Measurements from ENCODE around the gene TMEFF2.

The TMEFF2 gene

GRCh38 chr2:192194866-192195547 is at the start of gene TMEFF2:
Gene TMEFF2, minus strand, starts transcription at chr2:192194933. Its CDS starts 409 bp downstream, at chr2:192194524.
- peak; percentile 80 for DNase-seq (ENCODE audit: low read depth)

GRCh38 chr2:192243488-192243887 is 48.8 kb upstream of the TMEFF2 start:
- DNase-seq (ENCODE audit: low read depth): no peak

- DNase-seq (ENCODE audit: low read depth): no peak
Observed at GRCh38 chr2:192236136-192236535, 41.4 kb upstream of the TMEFF2 start.

- no peak for DNase-seq (ENCODE audit: low read depth)
Observed at GRCh38 chr2:192230889-192231453, 36.2 kb upstream of the TMEFF2 start.

GRCh38 chr2:192228685-192229084 is 34.0 kb upstream of the TMEFF2 start:
- DNase-seq (ENCODE audit: low read depth): no peak

DNA sequence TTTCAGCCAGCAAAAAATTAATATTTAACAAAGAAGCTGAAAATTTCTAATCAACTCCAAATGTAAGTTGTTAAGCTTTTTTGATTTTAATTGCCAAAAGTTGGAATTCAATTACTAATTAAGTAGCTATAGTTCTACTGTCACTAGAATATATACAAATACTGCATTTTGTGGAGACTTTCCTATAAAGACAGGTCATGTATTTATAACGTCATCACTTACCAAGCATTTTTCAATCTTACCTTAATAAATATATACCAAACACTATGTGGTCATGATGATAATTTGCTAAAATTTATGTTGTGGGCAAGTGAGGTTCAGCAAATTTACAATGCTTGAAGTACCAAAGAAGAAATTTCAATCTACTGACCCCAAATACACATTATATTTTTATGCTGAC is 24.2 kb upstream of the TMEFF2 start:
- no peak for DNase-seq (ENCODE audit: low read depth)

GRCh38 chr2:192218377-192218776 is 23.6 kb upstream of the TMEFF2 start:
- DNase-seq (ENCODE audit: low read depth): no peak

GRCh38 chr2:192216336-192216735 is 21.6 kb upstream of the TMEFF2 start:
- no peak for DNase-seq (ENCODE audit: low read depth)

DNA sequence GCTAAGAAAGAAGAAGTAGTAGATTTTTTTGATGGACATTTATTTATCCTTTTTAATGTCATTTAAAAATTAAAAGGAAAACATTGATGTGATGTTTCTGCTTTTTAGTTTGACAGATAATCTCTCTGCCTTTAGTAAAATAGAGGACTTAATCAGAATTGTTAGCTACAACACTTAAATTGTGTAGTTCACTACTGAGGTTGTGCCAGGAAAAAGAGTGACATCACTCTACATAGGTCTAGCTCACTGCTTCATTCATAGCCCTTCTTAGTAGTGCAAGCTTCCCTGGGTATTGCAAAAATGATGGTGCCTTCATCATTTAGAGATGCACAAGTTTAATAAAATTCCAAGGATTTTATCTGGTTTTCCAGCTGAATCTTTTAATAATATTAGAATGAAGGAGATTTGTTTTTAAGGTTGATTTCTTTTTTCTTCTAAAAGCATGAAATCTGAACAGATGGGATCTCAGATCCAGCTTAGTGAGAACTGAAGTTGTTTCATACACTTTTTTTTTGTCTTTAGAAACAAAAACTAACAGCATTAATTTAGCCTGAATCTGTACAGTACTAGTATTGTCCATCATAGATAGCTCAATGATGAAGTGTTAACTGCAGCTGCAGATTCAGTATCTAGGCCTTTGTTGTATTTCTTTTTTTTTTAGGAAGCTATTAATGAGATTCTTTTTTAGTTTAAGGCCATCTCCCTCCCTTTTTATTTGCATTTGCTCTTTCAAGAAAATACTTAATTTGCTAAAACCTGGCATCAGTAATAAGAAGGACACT is 20.6 kb upstream of the TMEFF2 start:
- no peak for DNase-seq (ENCODE audit: low read depth)

DNA sequence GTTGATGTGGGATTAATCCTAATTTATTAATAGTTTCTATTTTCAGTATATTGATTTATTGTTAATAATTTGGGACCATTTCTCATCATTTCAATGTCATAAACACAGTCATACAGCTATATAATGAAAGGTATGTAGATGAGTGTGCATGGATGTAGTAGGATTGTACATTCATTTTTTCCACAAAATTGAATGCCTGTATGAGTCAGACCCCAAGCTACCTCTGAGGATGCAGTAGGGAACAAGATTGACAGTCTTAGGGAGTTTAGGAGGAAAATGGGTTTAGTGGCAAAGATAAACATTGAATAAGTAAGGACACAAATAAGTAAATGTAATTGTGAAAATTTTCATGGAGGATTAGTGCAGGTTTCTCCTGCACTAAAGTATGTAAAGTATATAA is 14.1 kb upstream of the TMEFF2 start:
- no peak for DNase-seq (ENCODE audit: low read depth)

- DNase-seq (ENCODE audit: low read depth): no peak
Observed at GRCh38 chr2:192206399-192206798, 11.7 kb upstream of the TMEFF2 start.

- DNase-seq (ENCODE audit: low read depth): no peak
Observed at GRCh38 chr2:192203876-192204275, 9.1 kb upstream of the TMEFF2 start.

GRCh38 chr2:192202373-192202772 is 7.6 kb upstream of the TMEFF2 start:
- DNase-seq (ENCODE audit: low read depth): no peak

- DNase-seq (ENCODE audit: low read depth): no peak
Observed at GRCh38 chr2:192201116-192201515, 6.4 kb upstream of the TMEFF2 start.

DNA sequence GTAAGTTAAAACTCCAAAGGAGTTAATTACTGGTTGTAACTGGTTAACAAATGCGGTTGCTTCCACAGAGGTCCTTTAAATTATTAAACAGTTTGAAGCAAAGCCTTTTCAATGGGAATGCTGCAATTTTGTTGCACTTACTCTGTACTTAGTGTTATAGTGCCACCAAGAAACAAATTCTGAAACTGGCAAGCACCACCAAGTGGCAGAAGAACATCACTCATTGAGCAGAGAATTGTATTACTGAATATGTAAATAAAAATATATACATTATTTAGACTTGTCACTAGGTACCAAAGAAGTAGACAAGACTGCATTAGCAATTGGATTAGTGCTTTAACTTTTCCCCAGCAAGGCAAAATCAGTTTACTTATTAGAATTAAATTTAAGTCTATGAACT is 2.6 kb upstream of the TMEFF2 start:
- no peak for DNase-seq (ENCODE audit: low read depth)

DNA sequence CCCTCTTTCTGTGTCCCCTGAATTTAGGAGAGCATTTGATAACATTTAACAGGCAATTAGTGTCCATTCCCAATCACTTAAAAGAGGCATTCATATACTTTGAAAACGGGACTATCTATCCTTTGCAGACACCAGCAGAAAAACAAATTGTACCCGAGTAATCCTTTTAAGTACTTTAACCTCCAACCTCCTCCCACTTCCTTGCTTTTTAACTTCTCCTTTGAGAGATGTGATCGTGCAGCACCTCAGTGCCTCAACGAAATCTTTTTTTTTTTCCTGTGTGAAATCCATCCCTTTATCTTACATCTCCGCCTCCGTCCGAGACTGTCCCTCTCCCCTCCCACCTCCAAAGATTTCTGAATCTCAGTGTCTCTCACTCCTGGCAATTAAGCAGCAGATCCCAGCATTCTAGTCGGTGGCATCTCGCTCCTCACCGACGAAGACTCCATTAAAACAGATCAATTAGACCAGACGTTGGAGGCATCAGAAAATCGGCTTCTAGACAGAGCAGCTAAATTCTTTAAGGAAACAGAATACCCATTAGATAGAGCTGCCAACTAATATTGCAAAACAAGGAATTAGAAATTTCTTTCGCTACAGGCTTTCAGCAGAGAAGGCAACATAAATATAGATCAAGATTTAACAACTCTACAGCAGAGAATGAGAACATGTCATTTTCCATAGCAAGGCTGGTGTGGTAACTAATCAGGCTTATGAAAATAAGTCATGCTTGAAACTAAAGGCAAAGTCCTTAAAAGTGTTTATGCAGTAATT is 1.9 kb upstream of the TMEFF2 start:
- DNase-seq (ENCODE audit: low read depth): no peak

- no peak for DNase-seq (ENCODE audit: low read depth)
Observed at GRCh38 chr2:192195548-192196418, 1.1 kb upstream of the TMEFF2 start.

DNA sequence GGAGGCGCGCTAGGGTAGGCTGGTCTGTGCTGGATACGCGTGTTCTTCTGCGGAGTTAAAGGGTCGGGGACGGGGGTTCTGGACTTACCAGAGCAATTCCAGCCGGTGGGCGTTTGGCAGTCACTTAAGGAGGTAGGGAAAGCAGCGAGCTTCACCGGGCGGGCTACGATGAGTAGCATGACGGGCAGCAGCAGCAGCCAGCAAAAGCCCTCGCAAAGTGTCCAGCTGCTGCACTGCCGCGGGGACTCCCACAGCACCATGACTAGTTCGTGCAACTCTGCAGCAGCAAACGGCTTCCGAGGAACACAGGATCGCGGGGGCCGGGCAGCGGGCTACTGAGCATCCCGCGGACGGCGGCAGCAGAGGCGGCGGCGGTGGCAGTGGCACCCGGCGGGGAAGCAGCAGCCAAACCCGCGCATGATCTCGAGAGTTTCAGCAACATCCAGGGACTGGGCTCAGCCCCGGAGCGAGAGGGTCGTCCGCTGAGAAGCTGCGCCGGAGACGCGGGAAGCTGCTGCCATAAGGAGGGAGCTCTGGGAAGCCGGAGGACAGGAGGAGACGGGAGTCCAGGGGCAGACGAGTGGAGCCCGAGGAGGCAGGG is 368 bp downstream of the TMEFF2 start:
- no peak for DNase-seq (ENCODE audit: low read depth)

- DNase-seq (ENCODE audit: low read depth): peak; percentile 33
Observed at GRCh38 chr2:192190474-192190873, 4.3 kb downstream of the TMEFF2 start.

GRCh38 chr2:192186806-192187205 is 7.9 kb downstream of the TMEFF2 start:
- no peak for DNase-seq (ENCODE audit: low read depth)

- no peak for DNase-seq (ENCODE audit: low read depth)
Observed at GRCh38 chr2:192184349-192184748, 10.4 kb downstream of the TMEFF2 start.

All from fibroblast of the conjunctiva (primary cell).